Smooth muscle cell (in vitro differentiated cells): ENCODE results near the gene EXOSC10. TPM values are rescaled to one million over a fixed set of nuclear protein-coding genes. Genes with fewer than 3 reads are reported as not detected.

Source experiments
- DNase-seq: peaks from one replicate; lab custom pipeline; 2025; ENCODE audit not compliant: unreplicated experiment; lab: John Stamatoyannopoulos, UW
- H2AFZ ChIP-seq: fragments of 200-600 bp; sonication (generic); 2 replicates; pipeline ENCODE4 v1.6.0; 2016; ENCODE audit warnings: antibody characterized with exemption, low read depth, mild to moderate bottlenecking
- H3F3A ChIP-seq: fragments of 200-600 bp; sonication (generic); 2 replicates; pipeline ENCODE4 v1.6.0; 2017; ENCODE audit warnings: antibody characterized with exemption, low read depth
- H3K27ac ChIP-seq: fragments of 200-600 bp; sonication (generic); 2 replicates; pipeline ENCODE4 v1.5.1; 2016; ENCODE audit warnings: low read depth, mild to moderate bottlenecking
- H3K27me3 ChIP-seq: fragments of 200-600 bp; sonication (generic); 2 replicates; pipeline ENCODE4 v1.6.1; 2016; ENCODE audit warnings: low read depth, mild to moderate bottlenecking
- H3K36me3 ChIP-seq: fragments of 200-600 bp; sonication (generic); 2 replicates; pipeline ENCODE4 v1.5.1; 2016; ENCODE audit warnings: low read depth
- H3K4me1 ChIP-seq: fragments of 200-600 bp; sonication (generic); 2 replicates; pipeline ENCODE4 v1.5.1; 2016; ENCODE audit warnings: low read depth
- H3K4me2 ChIP-seq: fragments of 200-600 bp; sonication (generic); 2 replicates; pipeline ENCODE4 v1.6.0; 2016; ENCODE audit warnings: mild to moderate bottlenecking
- H3K4me3 ChIP-seq: fragments of 200-600 bp; sonication (generic); 2 replicates; pipeline ENCODE4 v1.5.1; 2016; ENCODE audit warnings: mild to moderate bottlenecking
- H3K79me2 ChIP-seq: fragments of 200-600 bp; sonication (generic); 2 replicates; pipeline ENCODE4 v1.6.0; 2016; ENCODE audit warnings: low read depth, mild to moderate bottlenecking
- H3K9ac ChIP-seq: fragments of 200-600 bp; sonication (generic); 2 replicates; pipeline ENCODE4 v1.6.0; 2016; ENCODE audit warnings: low read depth
- H3K9me3 ChIP-seq: fragments of 200-600 bp; sonication (generic); replicated peaks from 2 replicates; pipeline ENCODE4 v1.5.1; 2016; ENCODE audit warnings: low read depth
- H4K20me1 ChIP-seq: fragments of 200-600 bp; sonication (generic); 2 replicates; pipeline ENCODE4 v1.6.0; 2016; ENCODE audit warnings: low read depth
- WGBS: methylation state at CpG from one replicate; pipeline ENCODE4 v1.1.7; 2016; ENCODE audit warnings: low lambda C conversion rate; 5-methylcytosine and 5-hydroxymethylcytosine counted together
- polyA plus RNA-seq: library from polyadenylated mRNA; unstranded; fragments of >200 nt; fragmentation: Nextera tagmentation; extraction: Ambion mirVana; gene quantifications from 2 replicates; pipeline ENCODE4 v1.2.1, GENCODE V29; 2016
- total RNA-seq: library from RNA; depleted of rRNA; stranded (reverse); fragments of >200 nt; gene quantifications from 2 replicates; pipeline ENCODE4 v1.2.3, GENCODE V29; 2014
- TF ChIP-seq, protein P1 (sequence below): fragments of 200-600 bp; sonication (generic); IDR thresholded peaks from 2 replicates; pipeline ENCODE4 v1.5.1; 2017; ENCODE audit warnings: borderline replicate concordance, mild to moderate bottlenecking, antibody characterized with exemption; ENCODE audit not compliant: insufficient read depth, poor library complexity, severe bottlenecking

EXOSC10 gene
- total and polyA plus RNA-seq, 2 experiments from 2014 or later, result 49.2 to 59.9 TPM

DNA sequence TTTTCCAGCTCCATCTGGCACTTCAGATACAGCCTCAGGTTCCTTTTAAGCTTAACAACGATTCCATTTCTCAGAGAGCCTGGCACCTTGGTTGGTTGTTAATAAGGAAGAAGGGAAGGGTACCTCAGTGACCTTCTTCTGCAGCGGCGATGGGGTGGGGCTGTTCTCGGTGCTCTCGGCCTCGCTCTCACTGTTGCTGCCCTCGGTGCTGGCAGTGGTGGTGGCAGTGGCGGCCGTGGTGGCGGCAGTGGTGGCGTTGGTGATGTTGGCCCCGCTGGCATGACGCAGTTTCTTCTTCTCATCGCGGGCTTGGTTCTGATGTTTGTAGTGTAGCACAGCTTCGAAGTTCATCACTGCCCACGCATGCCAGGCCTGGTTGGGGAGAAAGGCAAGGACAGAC is 30.7 kb upstream of the EXOSC10 start:
- no peak for DNase-seq
- Histone ChIP-seq H3K4me3 (no peak overlapping the region), H3K4me1 (no peaks in the 10 kb centered on the region), H3F3A (no peaks in the 10 kb centered on the region), H3K27me3 (no peaks in the 10 kb centered on the region), H2AFZ (no peak overlapping the region), H3K79me2 (no peaks in the 10 kb centered on the region), H4K20me1 (no peaks in the 10 kb centered on the region), H3K4me2 (no peak overlapping the region), H3K36me3 (peaks cover 25% of the 10 kb centered on the region), H3K27ac (no peak overlapping the region), H3K9ac (no peak overlapping the region), H3K9me3 (no peaks in the 10 kb centered on the region)
- WGBS, result 95% methylated on average over 17 of the region's 17 CpGs
- TF ChIP-seq, protein P1, sequence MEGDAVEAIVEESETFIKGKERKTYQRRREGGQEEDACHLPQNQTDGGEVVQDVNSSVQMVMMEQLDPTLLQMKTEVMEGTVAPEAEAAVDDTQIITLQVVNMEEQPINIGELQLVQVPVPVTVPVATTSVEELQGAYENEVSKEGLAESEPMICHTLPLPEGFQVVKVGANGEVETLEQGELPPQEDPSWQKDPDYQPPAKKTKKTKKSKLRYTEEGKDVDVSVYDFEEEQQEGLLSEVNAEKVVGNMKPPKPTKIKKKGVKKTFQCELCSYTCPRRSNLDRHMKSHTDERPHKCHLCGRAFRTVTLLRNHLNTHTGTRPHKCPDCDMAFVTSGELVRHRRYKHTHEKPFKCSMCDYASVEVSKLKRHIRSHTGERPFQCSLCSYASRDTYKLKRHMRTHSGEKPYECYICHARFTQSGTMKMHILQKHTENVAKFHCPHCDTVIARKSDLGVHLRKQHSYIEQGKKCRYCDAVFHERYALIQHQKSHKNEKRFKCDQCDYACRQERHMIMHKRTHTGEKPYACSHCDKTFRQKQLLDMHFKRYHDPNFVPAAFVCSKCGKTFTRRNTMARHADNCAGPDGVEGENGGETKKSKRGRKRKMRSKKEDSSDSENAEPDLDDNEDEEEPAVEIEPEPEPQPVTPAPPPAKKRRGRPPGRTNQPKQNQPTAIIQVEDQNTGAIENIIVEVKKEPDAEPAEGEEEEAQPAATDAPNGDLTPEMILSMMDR, result no peak

DNA sequence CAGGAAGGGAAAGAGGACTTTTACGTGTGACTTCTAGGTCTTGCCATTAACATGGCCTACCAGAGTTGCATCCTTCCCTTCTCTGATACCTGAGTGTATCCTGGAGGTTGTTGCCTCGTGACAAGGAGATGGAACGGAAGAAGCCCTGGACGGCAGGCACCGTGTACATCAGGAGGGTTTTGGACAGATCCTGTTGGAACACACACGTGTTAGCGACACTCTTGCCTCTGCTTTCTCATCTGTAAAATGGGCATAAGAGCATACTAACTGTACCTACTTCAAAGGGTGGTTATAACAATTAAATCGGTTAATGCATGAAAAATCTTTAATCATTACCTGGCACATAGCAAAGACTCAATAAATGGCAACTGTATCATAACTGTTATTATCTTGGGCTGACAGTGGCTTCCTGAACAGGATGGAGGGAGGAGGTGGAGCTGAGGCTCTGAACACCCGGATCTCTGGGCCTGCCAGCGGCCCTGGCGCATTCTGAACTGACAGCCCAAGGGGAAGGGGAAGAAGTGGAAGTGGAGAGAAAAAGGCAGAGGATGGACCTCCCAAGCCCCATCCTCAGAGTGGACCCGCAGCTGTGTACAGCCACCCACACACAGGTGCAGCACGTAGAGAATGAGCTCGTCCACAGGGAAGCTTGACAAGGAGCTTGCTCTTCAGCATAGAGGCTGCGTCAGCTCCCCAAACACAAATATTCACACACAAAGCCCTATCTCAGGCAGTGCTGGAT is 30.2 kb upstream of the EXOSC10 start:
- WGBS, result 95% methylated on average over 15 of the region's 15 CpGs
- Histone ChIP-seq H3K27me3 (no peaks in the 10 kb centered on the region), H3F3A (no peaks in the 10 kb centered on the region), H3K9me3 (no peaks in the 10 kb centered on the region), H3K4me1 (no peaks in the 10 kb centered on the region), H2AFZ (no peak overlapping the region), H3K36me3 (peaks cover 28% of the 10 kb centered on the region), H3K9ac (no peak overlapping the region), H3K27ac (no peak overlapping the region), H3K79me2 (no peaks in the 10 kb centered on the region), H4K20me1 (no peaks in the 10 kb centered on the region), H3K4me2 (no peak overlapping the region), H3K4me3 (no peak overlapping the region)
- TF ChIP-seq, protein P1, result no peak
- DNase-seq, result no peak

DNA sequence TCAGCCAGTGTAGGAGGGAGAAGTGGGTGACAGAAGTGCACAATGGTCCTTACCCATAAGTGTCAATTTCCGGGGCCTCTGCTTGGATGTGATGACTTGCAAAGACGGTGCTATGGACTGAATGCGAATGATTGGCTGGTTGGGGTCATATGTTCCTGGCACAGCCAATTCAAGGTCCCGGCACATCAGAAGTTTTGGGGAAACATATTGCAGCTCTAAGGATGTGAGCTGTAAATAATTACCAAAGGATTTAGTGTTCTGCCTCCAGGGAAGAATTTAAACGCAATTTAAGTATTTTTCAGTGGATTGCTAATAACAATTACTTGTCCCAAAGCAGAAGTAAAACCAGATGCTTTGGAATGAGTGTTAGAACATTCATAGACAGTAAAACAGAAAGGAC is 26.9 kb upstream of the EXOSC10 start:
- no peak for DNase-seq
- Histone ChIP-seq H3K4me3 (no peak overlapping the region), H3K79me2 (no peaks in the 10 kb centered on the region), H2AFZ (no peak overlapping the region), H3K9me3 (no peaks in the 10 kb centered on the region), H3K36me3 (peaks cover 26% of the 10 kb centered on the region), H3K4me1 (no peaks in the 10 kb centered on the region), H3K27me3 (no peaks in the 10 kb centered on the region), H3F3A (no peaks in the 10 kb centered on the region), H3K27ac (no peak overlapping the region), H4K20me1 (no peaks in the 10 kb centered on the region), H3K9ac (no peak overlapping the region), H3K4me2 (no peak overlapping the region)
- 95% methylated on average over 5 of the region's 5 CpGs for WGBS
- TF ChIP-seq, protein P1, result no peak

DNA sequence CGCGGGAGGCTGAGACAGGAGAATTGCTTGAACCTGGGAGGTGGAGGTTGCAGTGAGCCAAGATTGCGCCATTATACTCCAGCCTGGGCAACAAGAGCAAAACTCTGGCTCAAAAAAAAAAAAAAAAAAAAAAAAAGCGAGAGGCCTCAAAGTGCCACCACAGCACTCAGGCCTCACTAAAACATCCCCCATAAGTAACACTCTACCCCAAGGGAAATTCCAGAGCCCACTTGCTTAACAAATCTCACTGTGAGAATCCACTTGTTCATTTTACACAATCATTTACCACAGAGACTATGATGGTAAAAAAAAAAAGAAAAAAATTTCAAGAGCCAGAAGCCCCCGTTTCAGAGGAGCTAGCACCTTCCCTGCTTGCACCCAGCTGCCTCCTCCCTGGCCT is 26.3 kb upstream of the EXOSC10 start:
- Histone ChIP-seq H3K4me1 (no peaks in the 10 kb centered on the region), H3K4me3 (no peak overlapping the region), H2AFZ (no peak overlapping the region), H3K36me3 (peaks cover 26% of the 10 kb centered on the region), H3K27me3 (no peaks in the 10 kb centered on the region), H3K4me2 (no peak overlapping the region), H3K9me3 (no peaks in the 10 kb centered on the region), H3F3A (no peaks in the 10 kb centered on the region), H3K9ac (no peak overlapping the region), H3K79me2 (no peaks in the 10 kb centered on the region), H3K27ac (no peak overlapping the region), H4K20me1 (no peaks in the 10 kb centered on the region)
- TF ChIP-seq, protein P1, result no peak
- WGBS, result 98% methylated on average over 5 of the region's 5 CpGs
- no peak for DNase-seq
